Sigmoid colon (tissue), 4 donors: Measurements from ENCODE around the gene RPS6KL1.

ENCODE experiments used
- EP300 ChIP-seq, 4 donors: sonication (generic); formaldehyde crosslinking; IDR thresholded peaks; one replicate each; pipeline ENCODE4 v1.6.1; 2017; ENCODE audit warnings: antibody characterized with exemption in 4 of 4
- POLR2A ChIP-seq, 2 donors: fragments of 450-650 bp; IDR thresholded peaks; one replicate each; pipeline ENCODE4 v1.6.1; 2016; ENCODE audit warnings: antibody characterized with exemption in 2 of 2, mild to moderate bottlenecking in 2 of 2, moderate library complexity in 2 of 2
- POLR2AphosphoS5 ChIP-seq, 4 donors: sonication (generic); formaldehyde crosslinking; IDR thresholded peaks; one replicate each; pipeline ENCODE4 v1.6.1; 2017; ENCODE audit warnings: antibody characterized with exemption in 4 of 4
- TF ChIP-seq, protein P1 (sequence below), 4 experiments: fragments of 450-650 bp in 3 of 4; fragments of 200-600 bp in 1 of 4; IDR thresholded peaks; one replicate each; pipeline ENCODE4 v1.5.1; 2016 to 2019; ENCODE audit warnings: antibody characterized with exemption in 4 of 4, mild to moderate bottlenecking in 3 of 4, moderate library complexity in 2 of 4

GRCh38 chr14:74898694-74899093 lies 24.4 kb downstream of the RPS6KL1 start:
- TF ChIP-seq, protein P1, sequence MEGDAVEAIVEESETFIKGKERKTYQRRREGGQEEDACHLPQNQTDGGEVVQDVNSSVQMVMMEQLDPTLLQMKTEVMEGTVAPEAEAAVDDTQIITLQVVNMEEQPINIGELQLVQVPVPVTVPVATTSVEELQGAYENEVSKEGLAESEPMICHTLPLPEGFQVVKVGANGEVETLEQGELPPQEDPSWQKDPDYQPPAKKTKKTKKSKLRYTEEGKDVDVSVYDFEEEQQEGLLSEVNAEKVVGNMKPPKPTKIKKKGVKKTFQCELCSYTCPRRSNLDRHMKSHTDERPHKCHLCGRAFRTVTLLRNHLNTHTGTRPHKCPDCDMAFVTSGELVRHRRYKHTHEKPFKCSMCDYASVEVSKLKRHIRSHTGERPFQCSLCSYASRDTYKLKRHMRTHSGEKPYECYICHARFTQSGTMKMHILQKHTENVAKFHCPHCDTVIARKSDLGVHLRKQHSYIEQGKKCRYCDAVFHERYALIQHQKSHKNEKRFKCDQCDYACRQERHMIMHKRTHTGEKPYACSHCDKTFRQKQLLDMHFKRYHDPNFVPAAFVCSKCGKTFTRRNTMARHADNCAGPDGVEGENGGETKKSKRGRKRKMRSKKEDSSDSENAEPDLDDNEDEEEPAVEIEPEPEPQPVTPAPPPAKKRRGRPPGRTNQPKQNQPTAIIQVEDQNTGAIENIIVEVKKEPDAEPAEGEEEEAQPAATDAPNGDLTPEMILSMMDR (IDR thresholded peaks at IDR 0.05): no peak
- TF ChIP-seq POLR2AphosphoS5 (IDR thresholded peaks at IDR 0.05) (no peak), POLR2A (IDR thresholded peaks at IDR 0.05) (no peak), EP300 (IDR thresholded peaks at IDR 0.05) (no peak)
